ENCODE measurements around the gene CDH12. TPM values are rescaled to one million over a fixed set of nuclear protein-coding genes. Genes with fewer than 3 reads are reported as not detected.

The CDH12 gene
- total and polyA plus RNA-seq, 4 donors: 0.02 to 3.7 (median 0.31) TPM; not detected in 1

DNA sequence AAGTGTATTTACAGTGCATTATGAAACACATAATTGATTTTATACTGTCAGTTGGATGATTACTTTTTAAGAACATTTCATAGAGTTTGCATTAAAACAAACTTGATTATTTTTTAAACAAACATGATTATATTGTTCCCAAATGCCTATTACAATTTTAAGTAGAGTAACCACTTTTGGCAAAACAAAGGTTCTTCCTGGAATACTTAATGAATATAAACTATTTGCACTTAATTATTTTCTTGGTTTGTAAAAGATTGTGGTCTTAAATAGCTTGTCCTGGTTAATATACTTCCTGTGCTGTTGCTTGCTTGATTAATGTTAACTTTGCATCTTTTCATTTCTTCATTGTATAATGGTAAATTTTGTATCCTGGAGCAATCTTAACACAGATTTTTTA is 180.0 kb downstream of the CDH12 start:
- Histone ChIP-seq H3K4me1 (ENCODE audit: control insufficient read depth in 5 of 5, insufficient read depth in 5 of 5, low read length in 5 of 5) (peaks cover 0 to 5% (median 0%) of the 10 kb centered on the region in 5 donors), H3K9me3 (ENCODE audit: control insufficient read depth in 4 of 4, insufficient read depth in 3 of 4, low read length in 3 of 4) (peaks cover 0 to 4% (median 0%) of the 10 kb centered on the region in 4 donors)

DNA sequence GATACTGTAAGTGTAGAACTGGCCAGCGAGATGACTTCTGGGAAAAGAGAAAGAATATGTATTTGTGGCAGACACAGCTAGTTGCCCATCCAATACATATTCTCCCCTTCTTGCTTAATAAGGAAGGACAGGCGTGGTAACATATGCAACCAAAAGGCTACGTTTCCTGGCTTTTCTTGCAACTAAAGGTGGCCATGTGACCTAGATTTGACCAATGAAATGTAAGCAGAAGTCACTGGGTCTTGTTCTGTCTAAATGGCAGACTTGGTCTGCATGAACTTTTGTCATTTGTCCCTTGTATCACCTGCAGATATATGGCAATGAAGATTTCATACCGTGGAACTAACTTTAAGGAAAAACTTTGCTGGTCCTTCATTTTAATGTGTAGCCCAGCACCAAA is 183.8 kb downstream of the CDH12 start:
- peaks cover 0 to 6% (median 0%) of the 10 kb centered on the region in 5 donors for H3K4me1 ChIP-seq (ENCODE audit: control insufficient read depth in 5 of 5, insufficient read depth in 5 of 5, low read length in 5 of 5)
- no peak overlapping the region for H3K4me3 ChIP-seq
- DNase-seq: no peak
- H3K36me3 ChIP-seq (ENCODE audit: control insufficient read depth in 4 of 4, insufficient read depth in 4 of 4, low read length in 4 of 4): no peaks in the 10 kb centered on the region
- TF ChIP-seq, protein P1, sequence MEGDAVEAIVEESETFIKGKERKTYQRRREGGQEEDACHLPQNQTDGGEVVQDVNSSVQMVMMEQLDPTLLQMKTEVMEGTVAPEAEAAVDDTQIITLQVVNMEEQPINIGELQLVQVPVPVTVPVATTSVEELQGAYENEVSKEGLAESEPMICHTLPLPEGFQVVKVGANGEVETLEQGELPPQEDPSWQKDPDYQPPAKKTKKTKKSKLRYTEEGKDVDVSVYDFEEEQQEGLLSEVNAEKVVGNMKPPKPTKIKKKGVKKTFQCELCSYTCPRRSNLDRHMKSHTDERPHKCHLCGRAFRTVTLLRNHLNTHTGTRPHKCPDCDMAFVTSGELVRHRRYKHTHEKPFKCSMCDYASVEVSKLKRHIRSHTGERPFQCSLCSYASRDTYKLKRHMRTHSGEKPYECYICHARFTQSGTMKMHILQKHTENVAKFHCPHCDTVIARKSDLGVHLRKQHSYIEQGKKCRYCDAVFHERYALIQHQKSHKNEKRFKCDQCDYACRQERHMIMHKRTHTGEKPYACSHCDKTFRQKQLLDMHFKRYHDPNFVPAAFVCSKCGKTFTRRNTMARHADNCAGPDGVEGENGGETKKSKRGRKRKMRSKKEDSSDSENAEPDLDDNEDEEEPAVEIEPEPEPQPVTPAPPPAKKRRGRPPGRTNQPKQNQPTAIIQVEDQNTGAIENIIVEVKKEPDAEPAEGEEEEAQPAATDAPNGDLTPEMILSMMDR (IDR thresholded peaks at IDR 0.05; ENCODE audit: control extremely low read depth, extremely low read depth): no peak
- 71 to 74% methylated on average over 4 of the region's 4 CpGs for WGBS, 2 donors
- no peak for ATAC-seq (ENCODE audit: insufficient read depth, low FRiP score)
- H3K27ac ChIP-seq (ENCODE audit: low read depth in 1 of 2, low read length in 1 of 2): no peak overlapping the region
- no peak overlapping the region for H3K9ac ChIP-seq (ENCODE audit: insufficient read depth in 1 of 2, low read length in 2 of 2)
- no peaks in the 10 kb centered on the region for H3K27me3 ChIP-seq (ENCODE audit: control insufficient read depth in 3 of 3, insufficient read depth in 3 of 3, low read length in 2 of 3)
- no peaks in the 10 kb centered on the region for H3K9me3 ChIP-seq (ENCODE audit: control insufficient read depth in 4 of 4, insufficient read depth in 3 of 4, low read length in 3 of 4)

More for the DNA sequence above, 180.0 kb downstream of the CDH12 start:
- Histone ChIP-seq H3K36me3 (ENCODE audit: control insufficient read depth in 4 of 4, insufficient read depth in 4 of 4, low read length in 4 of 4) (no peaks in the 10 kb centered on the region), H3K9ac (ENCODE audit: insufficient read depth in 1 of 2, low read length in 2 of 2) (no peak overlapping the region), H3K27ac (ENCODE audit: low read depth in 1 of 2, low read length in 1 of 2) (no peak overlapping the region), H3K27me3 (ENCODE audit: control insufficient read depth in 3 of 3, insufficient read depth in 3 of 3, low read length in 2 of 3) (no peaks in the 10 kb centered on the region), H3K4me3 (no peak overlapping the region)
- DNase-seq (peak in 2 of 3 donors; percentile 69 to 71), ATAC-seq (ENCODE audit: insufficient read depth, low FRiP score) (no peak)
- TF ChIP-seq, protein P1 (IDR thresholded peaks at IDR 0.05; ENCODE audit: control extremely low read depth, extremely low read depth): no peak

DNA sequence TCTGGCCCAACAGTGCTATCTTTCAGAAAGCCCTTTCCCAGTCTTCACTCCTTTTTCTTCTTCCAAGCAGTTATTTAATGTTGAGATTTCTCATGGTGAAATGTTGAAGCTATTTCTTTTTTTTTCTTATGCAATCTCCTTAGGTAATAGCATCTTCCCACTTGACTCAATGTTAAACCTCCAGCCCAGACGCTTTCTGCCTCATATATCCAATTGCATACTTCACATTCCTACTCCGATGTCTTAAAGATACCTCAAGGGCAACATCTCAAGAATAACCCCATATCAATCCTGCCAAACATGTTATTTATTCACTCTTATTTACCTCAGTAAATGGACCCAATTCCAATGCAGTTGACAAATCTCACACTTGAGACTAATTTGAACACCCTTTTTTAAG is 187.3 kb downstream of the CDH12 start:
- Histone ChIP-seq H3K27ac (ENCODE audit: low read depth in 1 of 2, low read length in 1 of 2) (no peak overlapping the region), H3K27me3 (ENCODE audit: control insufficient read depth in 3 of 3, insufficient read depth in 3 of 3, low read length in 2 of 3) (no peaks in the 10 kb centered on the region), H3K4me3 (no peak overlapping the region), H3K36me3 (ENCODE audit: control insufficient read depth in 4 of 4, insufficient read depth in 4 of 4, low read length in 4 of 4) (no peaks in the 10 kb centered on the region), H3K4me1 (ENCODE audit: control insufficient read depth in 5 of 5, insufficient read depth in 5 of 5, low read length in 5 of 5) (peaks cover 0 to 11% (median 0%) of the 10 kb centered on the region in 5 donors), H3K9ac (ENCODE audit: insufficient read depth in 1 of 2, low read length in 2 of 2) (no peak overlapping the region), H3K9me3 (ENCODE audit: control insufficient read depth in 4 of 4, insufficient read depth in 3 of 4, low read length in 3 of 4) (no peaks in the 10 kb centered on the region)
- DNase-seq (no peak), ATAC-seq (ENCODE audit: insufficient read depth, low FRiP score) (no peak)
- TF ChIP-seq, protein P1 (IDR thresholded peaks at IDR 0.05; ENCODE audit: control extremely low read depth, extremely low read depth): no peak
- 80 to 90% methylated on average over 2 of the region's 2 CpGs for WGBS, 2 donors

DNA sequence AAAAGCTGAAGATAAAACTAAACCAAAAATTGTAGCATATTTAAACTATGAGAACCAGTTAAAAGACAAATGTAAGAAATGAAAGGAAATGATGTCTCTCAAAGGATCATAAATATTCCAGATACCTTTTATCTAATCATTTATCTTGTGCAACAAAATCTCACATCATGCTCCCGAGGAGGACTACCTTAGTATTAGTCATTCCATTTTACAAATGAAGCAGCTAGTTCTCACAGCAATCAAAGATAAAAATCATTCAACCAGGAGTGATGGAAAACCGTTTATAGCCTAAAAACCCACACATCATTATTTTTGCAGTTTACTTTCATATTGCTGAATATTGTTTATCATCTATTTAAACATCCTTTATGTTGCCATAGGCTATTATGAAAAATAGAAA is 190.0 kb downstream of the CDH12 start:
- no peak for DNase-seq
- Histone ChIP-seq H3K4me1 (ENCODE audit: control insufficient read depth in 5 of 5, insufficient read depth in 5 of 5, low read length in 5 of 5) (peaks cover 0 to 11% (median 0%) of the 10 kb centered on the region in 5 donors), H3K27me3 (ENCODE audit: control insufficient read depth in 3 of 3, insufficient read depth in 3 of 3, low read length in 2 of 3) (no peaks in the 10 kb centered on the region), H3K9ac (ENCODE audit: insufficient read depth in 1 of 2, low read length in 2 of 2) (no peak overlapping the region), H3K36me3 (ENCODE audit: control insufficient read depth in 4 of 4, insufficient read depth in 4 of 4, low read length in 4 of 4) (no peaks in the 10 kb centered on the region), H3K27ac (ENCODE audit: low read depth in 1 of 2, low read length in 1 of 2) (no peak overlapping the region), H3K4me3 (no peak overlapping the region), H3K9me3 (ENCODE audit: control insufficient read depth in 4 of 4, insufficient read depth in 3 of 4, low read length in 3 of 4) (no peaks in the 10 kb centered on the region)
- TF ChIP-seq, protein P1 (IDR thresholded peaks at IDR 0.05; ENCODE audit: control extremely low read depth, extremely low read depth): no peak
- no peak for ATAC-seq (ENCODE audit: insufficient read depth, low FRiP score)
- WGBS, 2 donors: 30 to 65% methylated on average over 2 of the region's 2 CpGs

Measured in lung (tissue), 12 donors.